Uterus (tissue), 2 donors: ENCODE results near the gene YWHAQ.

Source experiments
- POLR2A ChIP-seq, 2 donors: fragments of 450-650 bp; IDR thresholded peaks; one replicate each; pipeline ENCODE4 v1.6.1; 2016; ENCODE audit warnings: antibody characterized with exemption in 2 of 2, mild to moderate bottlenecking in 1 of 2, moderate library complexity in 1 of 2
- TF ChIP-seq, protein P1 (sequence below), 4 experiments: fragments of 200-600 bp in 2 of 4; fragments of 450-650 bp in 2 of 4; sonication (generic) in 2 of 4; IDR thresholded peaks; one replicate each; pipeline ENCODE4 v1.5.1; 2016 to 2019; ENCODE audit warnings: antibody characterized with exemption in 4 of 4, mild to moderate bottlenecking in 2 of 4, moderate library complexity in 1 of 4

DNA sequence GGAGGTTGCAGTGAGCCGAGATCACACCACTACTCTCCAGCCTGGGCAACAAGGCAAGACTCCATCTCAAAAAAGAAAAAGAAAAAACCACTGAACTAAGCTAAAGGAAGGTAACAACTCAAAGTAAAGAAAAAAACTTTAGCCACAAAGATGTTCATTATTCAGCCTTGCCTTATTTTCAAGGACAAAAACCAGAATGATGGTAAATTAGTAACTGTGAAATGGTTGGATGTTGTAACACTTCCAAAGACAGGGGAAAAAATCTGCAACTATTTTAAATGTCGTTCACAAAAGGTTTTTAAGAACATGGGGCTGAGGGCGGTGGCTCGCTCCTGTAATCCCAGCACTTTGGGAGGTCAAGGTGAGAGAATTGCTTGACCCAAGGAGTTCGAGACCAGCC lies 85.3 kb downstream of the YWHAQ start:
- TF ChIP-seq, protein P1, sequence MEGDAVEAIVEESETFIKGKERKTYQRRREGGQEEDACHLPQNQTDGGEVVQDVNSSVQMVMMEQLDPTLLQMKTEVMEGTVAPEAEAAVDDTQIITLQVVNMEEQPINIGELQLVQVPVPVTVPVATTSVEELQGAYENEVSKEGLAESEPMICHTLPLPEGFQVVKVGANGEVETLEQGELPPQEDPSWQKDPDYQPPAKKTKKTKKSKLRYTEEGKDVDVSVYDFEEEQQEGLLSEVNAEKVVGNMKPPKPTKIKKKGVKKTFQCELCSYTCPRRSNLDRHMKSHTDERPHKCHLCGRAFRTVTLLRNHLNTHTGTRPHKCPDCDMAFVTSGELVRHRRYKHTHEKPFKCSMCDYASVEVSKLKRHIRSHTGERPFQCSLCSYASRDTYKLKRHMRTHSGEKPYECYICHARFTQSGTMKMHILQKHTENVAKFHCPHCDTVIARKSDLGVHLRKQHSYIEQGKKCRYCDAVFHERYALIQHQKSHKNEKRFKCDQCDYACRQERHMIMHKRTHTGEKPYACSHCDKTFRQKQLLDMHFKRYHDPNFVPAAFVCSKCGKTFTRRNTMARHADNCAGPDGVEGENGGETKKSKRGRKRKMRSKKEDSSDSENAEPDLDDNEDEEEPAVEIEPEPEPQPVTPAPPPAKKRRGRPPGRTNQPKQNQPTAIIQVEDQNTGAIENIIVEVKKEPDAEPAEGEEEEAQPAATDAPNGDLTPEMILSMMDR (IDR thresholded peaks at IDR 0.05) = no peak
- no peak for TF ChIP-seq POLR2A (IDR thresholded peaks at IDR 0.05)
